ENCODE results near the gene ABCG8.

GRCh38 chr2:43790147-43790546, 48.6 kb upstream of the ABCG8 start:
- TF ChIP-seq CTCF (IDR thresholded peaks at IDR 0.05; ENCODE audit: extremely low read depth in 1 of 2, insufficient read depth in 1 of 2, low read depth in 1 of 2, low read length in 2 of 2) (no peak), POLR2AphosphoS5 (IDR thresholded peaks at IDR 0.05; ENCODE audit: insufficient read depth, low read depth, low read length) (no peak), MYC (IDR thresholded peaks at IDR 0.05; ENCODE audit: low read depth, low read length) (no peak), POLR2A (IDR thresholded peaks at IDR 0.05; ENCODE audit: low read depth, low read length) (no peak), MAX (IDR thresholded peaks at IDR 0.05; ENCODE audit: insufficient read depth, insufficient read length) (no peak), JUN (IDR thresholded peaks at IDR 0.05; ENCODE audit: borderline replicate concordance, insufficient read depth, insufficient read length, low read depth) (no peak), EZH2 (IDR thresholded peaks at IDR 0.05; ENCODE audit: borderline replicate concordance, low read depth, low read length, severe bottlenecking) (no peak), FOS (IDR thresholded peaks at IDR 0.05; ENCODE audit: borderline replicate concordance, insufficient read depth, low read length) (no peak), GATA2 (IDR thresholded peaks at IDR 0.05; ENCODE audit: insufficient read depth, insufficient read length, low read depth, low read length) (no peak)
